SJSA1 (cell line): ENCODE data around the gene LRRC8A. TPM values are rescaled to one million over a fixed set of nuclear protein-coding genes. Genes with fewer than 3 reads are reported as not detected.
A peak's percentile ranks its signal among the peaks of the same experiment; 100 is the strongest.
"Not testable (repeated sequence)": the region's sequence is repeated elsewhere in the genome, so short reads cannot be mapped to it uniquely, and the experiment has no call there.

Source experiments
- DNase-seq, 2 experiments: peaks; one replicate each; pipeline ENCODE4 v3.0.0-alpha.2; 2015 to 2020; ENCODE audit warnings: low spot score in 2 of 2, low read depth in 1 of 2
- H3K27ac ChIP-seq: fragments of 250-450 bp; sonication (Bioruptor Pico); 2 replicates; pipeline ENCODE4 v1.5.1; 2020; ENCODE audit warnings: mild to moderate bottlenecking, moderate library complexity
- H3K27me3 ChIP-seq: fragments of 250-450 bp; sonication (Bioruptor Pico); replicated peaks from 2 replicates; pipeline ENCODE4 v1.5.1; 2020; ENCODE audit warnings: mild to moderate bottlenecking, moderate library complexity
- H3K36me3 ChIP-seq: fragments of 250-450 bp; sonication (Bioruptor Pico); 2 replicates; pipeline ENCODE4 v1.5.1; 2020; ENCODE audit warnings: mild to moderate bottlenecking
- H3K4me1 ChIP-seq: fragments of 250-450 bp; sonication (Bioruptor Pico); replicated peaks from 2 replicates; pipeline ENCODE4 v1.6.1; 2021; ENCODE audit warnings: mild to moderate bottlenecking
- H3K4me3 ChIP-seq: fragments of 250-450 bp; sonication (Bioruptor Pico); 2 replicates; pipeline ENCODE4 v1.5.1; 2020; ENCODE audit warnings: mild to moderate bottlenecking
- H3K9me3 ChIP-seq: fragments of 250-450 bp; sonication (Bioruptor Pico); replicated peaks from 2 replicates; pipeline ENCODE4 v1.5.1; 2020; ENCODE audit warnings: mild to moderate bottlenecking
- total RNA-seq: library from RNA; depleted of rRNA; stranded (reverse); fragments of >200 nt; shearing (Covaris generic); gene quantifications from 2 replicates; pipeline ENCODE4 v1.2.3, GENCODE V29; 2014

Gene LRRC8A
- total RNA-seq, 1 experiment from 2014 or later, result 99.4 TPM

DNA sequence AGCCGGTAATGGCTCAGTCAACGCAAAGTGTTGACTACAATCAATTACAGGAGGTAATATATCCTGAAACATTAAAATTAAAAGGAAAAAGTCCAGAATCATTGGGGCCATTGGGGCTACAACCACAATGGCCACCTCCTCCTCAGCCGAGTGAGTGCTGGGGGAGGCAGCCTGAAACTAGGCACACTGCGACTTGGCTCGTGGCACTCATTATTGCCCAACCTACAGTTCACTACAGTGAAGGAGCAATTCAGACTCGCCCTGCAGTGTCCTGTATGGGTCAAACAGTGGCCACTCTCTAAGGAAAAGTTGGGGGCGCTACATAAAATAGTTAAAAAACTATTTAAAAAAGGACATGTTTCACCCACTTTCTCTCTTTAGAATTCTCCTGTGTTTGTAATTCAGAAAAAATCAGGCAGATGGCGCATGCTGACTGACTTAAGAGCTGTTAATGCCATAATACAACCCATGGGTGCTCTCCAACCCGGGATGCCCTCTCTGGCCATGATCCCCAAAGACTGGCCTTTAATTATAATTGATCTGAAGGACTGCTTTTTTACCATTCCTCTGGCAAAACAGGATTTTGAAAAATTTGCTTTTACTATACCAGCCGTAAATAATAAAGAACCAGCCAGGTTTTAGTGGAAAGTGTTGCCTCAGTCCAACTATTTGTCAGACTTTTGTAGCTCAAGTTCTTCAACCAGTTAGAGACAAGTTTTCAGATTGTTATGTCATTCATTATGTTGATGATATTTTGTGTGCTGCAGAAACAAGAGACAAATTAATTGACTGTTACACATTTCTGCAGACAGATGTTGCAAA lies 29.9 kb upstream of the LRRC8A start:
- H3K27ac ChIP-seq, DNase-seq: not testable (repeated sequence)

DNA sequence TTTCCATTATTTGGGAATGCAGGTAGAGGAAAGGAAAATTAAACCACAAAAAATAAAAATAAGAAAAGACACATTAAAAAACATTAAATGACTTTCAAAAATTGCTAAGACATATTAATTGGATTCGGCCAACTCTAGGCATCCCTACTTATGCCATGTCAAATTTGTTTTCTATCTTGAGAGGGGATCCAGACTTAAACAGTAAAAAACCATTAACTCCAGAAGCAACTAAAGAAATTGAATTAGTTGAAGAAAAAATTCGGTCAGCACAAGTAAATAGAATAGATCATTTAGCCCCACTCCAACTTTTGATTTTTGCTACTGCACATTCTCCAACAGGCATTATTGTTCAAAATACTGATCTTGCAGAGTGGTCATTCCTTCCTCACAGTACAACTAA lies 29.3 kb upstream of the LRRC8A start:
- not testable (repeated sequence) for H3K4me1 ChIP-seq

More for the DNA sequence above, 29.9 kb upstream of the LRRC8A start:
- not testable (repeated sequence) for H3K27me3 ChIP-seq, H3K36me3 ChIP-seq, H3K4me1 ChIP-seq, H3K4me3 ChIP-seq, H3K9me3 ChIP-seq

DNA sequence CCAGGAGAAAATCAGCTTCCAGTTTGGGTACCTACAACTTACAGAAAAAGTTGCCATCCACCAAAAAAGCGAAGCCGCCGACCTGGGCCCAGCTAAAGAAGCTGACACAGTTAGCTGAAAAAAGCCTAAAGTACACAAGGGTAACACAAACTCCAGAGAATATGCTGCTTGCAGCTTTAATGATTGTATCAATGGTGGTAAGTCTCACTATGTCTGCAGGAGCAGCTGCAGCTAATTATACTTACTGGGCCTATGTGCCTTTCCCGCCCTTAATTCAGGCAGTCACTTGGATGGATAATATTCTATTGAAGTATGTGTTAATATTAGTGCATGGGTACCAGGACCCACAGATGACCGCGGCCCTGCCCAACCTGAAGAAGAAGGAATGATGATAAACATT lies 27.5 kb upstream of the LRRC8A start:
- DNase-seq, H3K9me3 ChIP-seq, H3K4me3 ChIP-seq, H3K36me3 ChIP-seq, H3K27me3 ChIP-seq, H3K27ac ChIP-seq, H3K4me1 ChIP-seq: not testable (repeated sequence)

More for the DNA sequence above, 29.3 kb upstream of the LRRC8A start:
- H3K27ac ChIP-seq, H3K27me3 ChIP-seq, H3K9me3 ChIP-seq, H3K36me3 ChIP-seq, H3K4me3 ChIP-seq, DNase-seq: not testable (repeated sequence)

DNA sequence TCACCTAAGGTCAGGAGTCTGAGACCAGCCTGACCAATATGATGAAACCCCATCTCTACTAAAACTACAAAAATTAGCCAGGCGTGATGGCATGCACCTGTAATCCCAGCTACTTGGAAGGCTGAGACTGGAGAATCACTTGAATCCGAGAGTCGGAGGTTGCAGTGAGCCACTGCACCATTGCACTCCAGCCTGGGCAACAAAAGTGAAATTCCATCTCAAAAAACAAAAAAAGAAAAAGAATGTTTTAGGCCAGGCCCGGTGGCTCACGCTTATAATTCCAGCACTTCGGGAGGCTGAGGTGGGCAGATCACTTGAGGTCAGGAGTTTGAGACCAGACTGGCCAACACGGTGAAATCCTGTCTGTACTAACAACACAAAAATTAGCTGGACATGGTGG lies 23.5 kb upstream of the LRRC8A start:
- not testable (repeated sequence) for H3K27me3 ChIP-seq, H3K4me1 ChIP-seq, DNase-seq, H3K9me3 ChIP-seq, H3K27ac ChIP-seq, H3K36me3 ChIP-seq, H3K4me3 ChIP-seq

DNA sequence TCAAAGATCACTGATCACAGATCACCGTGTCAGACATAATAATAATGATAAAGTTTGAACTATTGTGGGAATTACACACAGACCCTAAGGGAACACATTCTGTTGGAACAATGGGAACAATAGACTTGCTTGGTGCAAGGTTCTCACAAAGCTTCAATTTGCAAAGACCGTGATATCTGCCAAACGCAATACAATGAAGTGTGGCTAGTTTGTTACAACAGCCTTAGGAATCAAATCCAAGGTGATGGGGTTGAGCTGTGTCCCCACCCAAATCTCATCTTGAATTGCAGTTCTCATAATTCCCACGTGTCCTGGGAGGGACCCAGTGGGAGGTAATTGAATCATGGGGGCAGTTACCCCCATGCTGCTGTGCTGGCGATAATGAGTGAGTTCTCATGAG lies 21.0 kb upstream of the LRRC8A start:
- H3K27ac ChIP-seq, result no peak overlapping the region
- H3K9me3 ChIP-seq, result no peaks in the 10 kb centered on the region
- no peak for DNase-seq
- H3K4me1 ChIP-seq, result no peaks in the 10 kb centered on the region
- no peaks in the 10 kb centered on the region for H3K27me3 ChIP-seq
- no peaks in the 10 kb centered on the region for H3K36me3 ChIP-seq
- no peak overlapping the region for H3K4me3 ChIP-seq

DNA sequence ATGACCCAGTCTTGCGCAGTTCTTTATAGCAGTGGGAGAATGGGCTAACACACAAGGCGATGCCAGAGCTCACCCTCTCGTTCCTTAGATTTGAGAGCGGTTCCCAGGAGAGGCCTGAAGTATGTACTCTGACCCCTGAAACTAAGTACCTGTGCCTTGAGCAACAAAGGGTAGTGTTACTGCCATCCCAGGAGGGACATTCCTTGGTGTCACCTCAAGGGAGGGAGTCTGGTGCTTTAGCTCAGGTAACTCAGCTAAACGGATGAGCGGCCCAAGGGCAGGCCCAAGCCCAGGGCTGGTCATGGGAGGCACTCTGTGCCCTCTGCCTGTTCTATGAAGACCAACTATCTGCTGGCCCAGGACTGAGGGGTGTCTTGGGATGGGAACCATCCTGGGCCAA lies 20.4 kb upstream of the LRRC8A start:
- H3K9me3 ChIP-seq, result no peaks in the 10 kb centered on the region
- DNase-seq, result no peak
- no peak overlapping the region for H3K4me3 ChIP-seq
- no peaks in the 10 kb centered on the region for H3K4me1 ChIP-seq
- no peaks in the 10 kb centered on the region for H3K36me3 ChIP-seq
- H3K27ac ChIP-seq, result no peak overlapping the region
- H3K27me3 ChIP-seq, result no peaks in the 10 kb centered on the region

DNA sequence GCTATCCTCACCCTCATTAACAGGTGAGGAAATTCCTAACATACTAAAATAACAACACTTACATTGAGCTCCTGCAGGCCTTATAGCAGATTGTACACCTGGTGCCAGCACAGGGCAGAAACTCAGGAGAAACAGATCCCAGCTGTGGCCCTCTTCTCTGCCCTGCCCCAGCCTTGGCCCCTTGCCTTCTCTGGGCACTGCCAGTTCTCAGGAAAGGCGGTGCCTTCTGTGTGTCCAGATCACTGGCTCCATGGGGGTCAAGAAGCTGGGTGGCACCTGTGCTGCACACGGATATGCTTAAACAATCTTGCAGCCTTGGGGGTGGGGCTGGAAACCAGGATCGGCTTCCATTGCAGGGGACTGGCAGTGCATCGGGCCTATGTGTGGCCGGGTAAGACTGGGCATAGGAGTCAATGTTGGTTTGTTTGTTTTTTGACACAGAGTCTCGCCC lies 19.5 kb upstream of the LRRC8A start:
- Histone ChIP-seq H3K9me3 (no peaks in the 10 kb centered on the region), H3K4me1 (no peaks in the 10 kb centered on the region), H3K4me3 (no peak overlapping the region), H3K27ac (no peak overlapping the region), H3K36me3 (no peaks in the 10 kb centered on the region), H3K27me3 (no peaks in the 10 kb centered on the region)
- DNase-seq, result no peak

DNA sequence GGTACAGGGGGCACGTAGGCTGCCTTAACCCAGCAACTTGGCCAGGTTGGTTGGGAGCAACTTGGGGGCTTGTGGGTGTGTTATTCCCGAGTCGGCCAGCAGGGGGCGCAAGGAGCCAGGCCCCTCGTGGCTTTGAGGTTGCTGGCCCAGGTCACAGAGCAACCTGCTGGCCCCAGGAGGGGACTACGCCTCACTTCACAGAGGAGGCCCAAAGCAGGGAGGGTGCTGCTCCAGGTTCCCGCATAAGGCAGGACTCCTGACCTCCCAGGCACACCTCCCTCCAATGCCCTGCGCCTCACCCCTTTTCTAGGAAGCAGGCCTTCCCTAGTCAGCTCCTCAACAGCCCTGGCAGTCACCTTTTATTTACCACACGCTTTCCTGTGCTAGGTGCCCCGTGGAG lies 18.3 kb upstream of the LRRC8A start:
- Histone ChIP-seq H3K9me3 (no peaks in the 10 kb centered on the region), H3K36me3 (no peaks in the 10 kb centered on the region), H3K4me3 (no peak overlapping the region), H3K27me3 (no peaks in the 10 kb centered on the region), H3K4me1 (no peaks in the 10 kb centered on the region), H3K27ac (no peak overlapping the region)
- DNase-seq, result peak; percentile 40 to 76

DNA sequence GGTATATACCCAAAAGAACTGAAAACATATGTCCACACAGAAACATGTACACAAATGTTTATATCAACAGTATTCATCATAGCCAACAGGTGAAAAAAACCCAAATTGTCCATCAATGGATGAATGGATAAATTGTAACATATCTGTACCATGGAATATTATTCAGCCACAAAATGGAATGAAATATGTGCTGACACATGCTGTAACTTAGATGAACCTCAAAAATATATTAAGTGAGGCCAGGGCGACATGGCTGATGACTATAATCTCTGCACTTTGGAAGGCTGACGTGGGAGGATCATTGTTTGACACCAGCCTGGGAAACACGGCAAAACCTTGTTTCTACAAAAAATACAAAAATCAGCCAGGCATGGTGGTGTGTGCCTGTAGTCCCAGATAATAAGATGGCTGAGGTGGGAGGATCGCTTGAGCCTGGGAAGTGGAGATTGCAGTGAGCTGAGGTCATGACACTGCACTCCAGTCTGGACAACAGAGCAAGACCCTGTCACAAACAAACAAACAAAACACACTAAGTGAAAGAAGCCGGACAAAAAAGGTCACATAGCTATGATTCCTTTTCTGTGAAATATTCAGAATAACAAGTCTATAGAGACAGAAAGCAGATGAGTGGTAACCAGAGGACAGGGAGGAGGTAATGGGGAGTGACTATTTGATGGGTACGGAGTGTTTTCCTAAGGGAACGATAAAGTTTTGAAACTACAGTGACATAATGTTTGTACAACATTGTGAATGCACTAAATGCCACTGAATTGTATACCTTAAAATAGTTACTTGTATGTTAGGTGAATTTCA lies 11.6 kb upstream of the LRRC8A start:
- H3K36me3 ChIP-seq, result peaks cover 6% of the 10 kb centered on the region; the same call in 1 of the 2 replicates
- no peak overlapping the region for H3K4me3 ChIP-seq
- no peaks in the 10 kb centered on the region for H3K9me3 ChIP-seq
- no peaks in the 10 kb centered on the region for H3K27me3 ChIP-seq
- H3K27ac ChIP-seq, result no peak overlapping the region; the same call in 1 of the 2 replicates
- no peak for DNase-seq
- peaks cover 6% of the 10 kb centered on the region for H3K4me1 ChIP-seq

DNA sequence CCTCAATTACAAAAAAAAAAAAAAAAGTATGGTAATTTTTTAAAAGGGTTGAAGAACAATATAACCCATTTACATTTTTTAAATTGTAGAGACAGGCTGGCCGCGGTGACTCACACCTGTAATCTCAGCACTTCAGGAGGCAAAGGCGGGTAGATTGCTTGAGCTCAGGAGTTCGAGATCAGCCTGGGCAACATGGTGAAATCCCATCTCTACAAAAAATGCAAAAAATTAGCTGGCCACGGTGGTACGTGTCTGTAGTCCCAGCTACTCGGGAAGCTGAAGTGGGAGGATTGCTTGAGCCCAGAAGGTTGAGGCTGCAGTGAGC lies 11.0 kb upstream of the LRRC8A start:
- not testable (repeated sequence) for H3K4me1 ChIP-seq, H3K36me3 ChIP-seq, H3K27ac ChIP-seq, H3K4me3 ChIP-seq, H3K27me3 ChIP-seq, H3K9me3 ChIP-seq, DNase-seq

DNA sequence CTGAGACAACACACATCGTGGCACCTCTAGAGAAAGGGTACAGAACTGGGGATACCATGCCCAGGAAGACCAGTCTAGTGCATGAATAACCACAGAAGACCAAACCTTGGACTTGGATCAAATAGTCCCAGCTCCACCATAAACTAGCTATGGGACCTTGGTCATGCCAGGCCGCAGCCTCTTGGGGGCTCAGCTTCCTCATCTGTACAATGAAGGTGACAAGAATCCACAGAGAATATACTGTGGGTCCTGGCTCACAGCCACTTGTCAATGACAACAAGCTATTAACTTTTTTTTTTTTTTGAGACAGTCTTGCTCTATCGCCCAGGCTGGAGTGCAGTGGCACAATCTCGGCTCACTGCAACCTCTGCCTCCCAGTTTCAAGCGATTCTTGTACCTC lies 4.1 kb upstream of the LRRC8A start:
- no peaks in the 10 kb centered on the region for H3K9me3 ChIP-seq
- H3K4me1 ChIP-seq, result peaks cover 7% of the 10 kb centered on the region
- no peaks in the 10 kb centered on the region for H3K27me3 ChIP-seq
- peaks cover 9% of the 10 kb centered on the region for H3K36me3 ChIP-seq
- no peak overlapping the region for H3K4me3 ChIP-seq
- H3K27ac ChIP-seq, result no peak overlapping the region
- no peak for DNase-seq

DNA sequence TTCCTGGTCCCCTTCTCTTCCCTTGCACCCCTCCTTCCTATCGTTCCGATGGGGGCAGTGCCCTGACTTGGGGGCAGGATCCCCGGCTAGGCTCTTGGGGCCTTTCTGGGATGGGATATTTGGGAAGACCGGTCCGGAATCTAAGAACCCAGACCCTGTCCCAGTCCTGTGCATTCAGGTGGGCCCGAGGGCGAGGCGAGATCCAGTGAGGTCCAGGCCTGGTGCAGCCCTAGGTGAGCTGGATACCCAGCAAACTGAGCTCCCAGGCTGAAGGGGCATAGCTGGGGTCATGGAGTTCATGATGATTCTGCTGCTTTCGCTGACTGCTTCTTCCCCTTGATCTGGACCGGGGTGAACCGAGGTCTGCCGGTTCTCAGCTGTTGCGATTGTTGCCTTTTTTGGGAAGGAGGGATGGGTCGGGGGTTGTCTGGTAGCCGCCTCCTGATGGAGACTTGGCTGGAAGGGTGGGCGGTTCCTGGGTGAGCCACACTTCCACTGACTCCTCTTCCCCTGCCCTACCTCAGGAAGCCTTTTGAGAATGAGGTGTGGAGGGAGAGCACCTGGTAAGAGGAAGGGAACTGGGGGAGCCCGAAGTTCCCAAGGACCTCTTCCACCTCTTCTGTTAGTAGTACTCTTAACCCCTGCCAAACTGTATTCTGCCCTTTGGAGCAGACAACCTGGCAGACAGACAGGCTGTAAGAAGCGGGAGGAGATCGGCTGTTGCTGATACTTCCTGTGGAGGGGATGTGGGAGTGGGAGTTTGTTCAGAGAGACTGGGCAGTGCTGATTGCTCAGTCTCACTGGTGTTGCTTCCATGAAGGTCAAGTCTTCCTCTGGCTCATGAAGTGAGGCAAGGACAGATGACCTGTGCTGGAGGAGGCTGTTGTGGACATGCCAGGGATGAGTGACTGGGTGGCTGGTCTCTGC lies 1.0 kb downstream of the LRRC8A start:
- Histone ChIP-seq H3K27me3 (no peaks in the 10 kb centered on the region), H3K27ac (peak overlapping the region; percentile 85), H3K36me3 (peaks cover 54% of the 10 kb centered on the region), H3K4me3 (peak overlapping the region; percentile 90), H3K9me3 (no peaks in the 10 kb centered on the region), H3K4me1 (peaks cover 58% of the 10 kb centered on the region)
- DNase-seq, result peak in 1 of 2 experiments; percentile 34

DNA sequence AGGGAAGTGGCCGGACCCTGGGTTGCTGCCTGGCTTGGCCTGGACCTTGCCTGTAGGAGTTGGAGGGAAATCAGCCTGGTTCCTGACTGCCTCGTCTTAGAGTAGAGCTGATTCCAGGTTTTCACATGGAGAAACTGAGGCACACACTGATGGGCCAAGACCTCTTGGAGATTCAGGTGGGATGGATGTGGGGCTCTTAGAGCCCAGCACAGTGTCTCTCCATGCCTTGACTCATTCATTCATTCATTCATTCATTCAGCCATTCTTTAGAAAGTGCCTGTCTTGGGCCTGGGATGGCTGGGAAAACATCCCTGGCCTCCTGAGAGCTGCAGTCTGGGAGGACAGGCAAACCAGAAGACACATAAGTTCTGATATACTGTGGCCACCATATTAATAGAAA lies 2.2 kb downstream of the LRRC8A start:
- H3K36me3 ChIP-seq, result peaks cover 65% of the 10 kb centered on the region
- H3K27ac ChIP-seq, result no peak overlapping the region
- H3K9me3 ChIP-seq, result no peaks in the 10 kb centered on the region
- peaks cover 70% of the 10 kb centered on the region for H3K4me1 ChIP-seq
- H3K27me3 ChIP-seq, result no peaks in the 10 kb centered on the region
- no peak overlapping the region for H3K4me3 ChIP-seq
- no peak for DNase-seq
